Endothelial cell of hepatic sinusoid (primary cell): ENCODE data around the gene BRINP2.

Experiments
- in situ Hi-C: cut with HindIII; loops from 2 replicates; pipeline ENCODE4 v1.10.0; 2017; ENCODE audit warnings: low sequenced_read_pairs

The BRINP2 gene

GRCh38 chr1:177164380-177165068 is 6.2 kb upstream of the BRINP2 start, which contains the start of gene ASTN1:
TSS of gene ASTN1 (minus strand) at chr1:177164712. CDS start at chr1:177164676, 36 bp downstream.
- in situ Hi-C loops, result no loop called here

- in situ Hi-C loops, result no loop called here
Observed at GRCh38 chr1:177165069-177165439, 5.7 kb upstream of the BRINP2 start.

GRCh38 chr1:177171536-177172123 is 872 bp downstream of the BRINP2 start:
- in situ Hi-C loops, result no loop called here

GRCh38 chr1:177172272-177172671 is 1.5 kb downstream of the BRINP2 start:
- in situ Hi-C loops, result no loop called here

GRCh38 chr1:177172866-177173265 is 2.1 kb downstream of the BRINP2 start:
- in situ Hi-C loops, result no loop called here

- in situ Hi-C loops, result no loop called here
Observed at GRCh38 chr1:177173976-177174375, 3.2 kb downstream of the BRINP2 start.

GRCh38 chr1:177174921-177175634 is 4.3 kb downstream of the BRINP2 start:
- in situ Hi-C loops, result no loop called here

- in situ Hi-C loops, result no loop called here
Observed at GRCh38 chr1:177181280-177181630, 10.5 kb downstream of the BRINP2 start.

- in situ Hi-C loops, result no loop called here
Observed at GRCh38 chr1:177181631-177182291, 11.0 kb downstream of the BRINP2 start.

GRCh38 chr1:177183836-177184235 is 13.1 kb downstream of the BRINP2 start:
- in situ Hi-C loops, result no loop called here

- in situ Hi-C loops, result no loop called here
Observed at GRCh38 chr1:177185209-177185608, 14.5 kb downstream of the BRINP2 start.

GRCh38 chr1:177186639-177187038 is 15.9 kb downstream of the BRINP2 start:
- in situ Hi-C loops, result no loop called here

GRCh38 chr1:177190308-177190970 is 19.7 kb downstream of the BRINP2 start:
- in situ Hi-C loops, result no loop called here

- in situ Hi-C loops, result no loop called here
Observed at GRCh38 chr1:177198243-177198642, 27.5 kb downstream of the BRINP2 start.

GRCh38 chr1:177200290-177200689 is 29.5 kb downstream of the BRINP2 start:
- in situ Hi-C loops, result no loop called here

GRCh38 chr1:177206831-177207355 is 36.1 kb downstream of the BRINP2 start:
- in situ Hi-C loops, result no loop called here

- in situ Hi-C loops, result no loop called here
Observed at GRCh38 chr1:177208920-177209319, 38.2 kb downstream of the BRINP2 start.

GRCh38 chr1:177209357-177209756 is 38.6 kb downstream of the BRINP2 start:
- in situ Hi-C loops, result no loop called here

GRCh38 chr1:177210071-177210470 is 39.3 kb downstream of the BRINP2 start:
- in situ Hi-C loops, result no loop called here

GRCh38 chr1:177211231-177211630 is 40.5 kb downstream of the BRINP2 start:
- in situ Hi-C loops, result no loop called here
